Large intestine (tissue), 3 donors: Measurements from ENCODE around the gene DPY19L1. TPM values are rescaled to one million over a fixed set of nuclear protein-coding genes. Genes with fewer than 3 reads are reported as not detected.
"Not testable (repeated sequence)": the region's sequence is repeated elsewhere in the genome, so short reads cannot be mapped to it uniquely, and the experiment has no call there.

Experiments
- DNase-seq, 2 donors: peaks; one replicate each; pipeline versions ENCODE4 v3.0.0 to v3.0.0-alpha.2; 2013
- H3K27ac ChIP-seq: one replicate; pipeline ENCODE4 v1.5.1; 2013; ENCODE audit warnings: low read length
- H3K27me3 ChIP-seq: 2 replicates; pipeline ENCODE4 v1.6.1; 2013; ENCODE audit warnings: low read length; ENCODE audit not compliant: control insufficient read depth, insufficient read depth
- H3K36me3 ChIP-seq: 2 replicates; pipeline ENCODE4 v1.6.1; 2013; ENCODE audit warnings: low read length; ENCODE audit not compliant: control insufficient read depth, insufficient read depth
- H3K4me1 ChIP-seq: one replicate; pipeline ENCODE4 v1.6.1; 2013; ENCODE audit warnings: low read length; ENCODE audit not compliant: control insufficient read depth, insufficient read depth
- H3K4me3 ChIP-seq: one replicate; pipeline ENCODE4 v1.5.1; 2013; ENCODE audit warnings: low read length
- H3K9me3 ChIP-seq: one replicate; pipeline ENCODE4 v1.6.1; 2013; ENCODE audit warnings: mild to moderate bottlenecking, low read depth, low read length, moderate library complexity; ENCODE audit not compliant: control insufficient read depth
- WGBS: methylation state at CpG from one replicate; pipeline ENCODE4 v1.1.5; 2013; ENCODE audit warnings: low lambda C conversion rate; ENCODE audit not compliant: insufficient coverage; 5-methylcytosine and 5-hydroxymethylcytosine counted together
- polyA plus RNA-seq: library from polyadenylated mRNA; unstranded; fragments of 120-200 nt; gene quantifications from one replicate; pipeline ENCODE4 v1.2.1, GENCODE V29; 2013

DPY19L1 gene
- polyA plus RNA-seq, 1 donor = 11.3 TPM

DNA sequence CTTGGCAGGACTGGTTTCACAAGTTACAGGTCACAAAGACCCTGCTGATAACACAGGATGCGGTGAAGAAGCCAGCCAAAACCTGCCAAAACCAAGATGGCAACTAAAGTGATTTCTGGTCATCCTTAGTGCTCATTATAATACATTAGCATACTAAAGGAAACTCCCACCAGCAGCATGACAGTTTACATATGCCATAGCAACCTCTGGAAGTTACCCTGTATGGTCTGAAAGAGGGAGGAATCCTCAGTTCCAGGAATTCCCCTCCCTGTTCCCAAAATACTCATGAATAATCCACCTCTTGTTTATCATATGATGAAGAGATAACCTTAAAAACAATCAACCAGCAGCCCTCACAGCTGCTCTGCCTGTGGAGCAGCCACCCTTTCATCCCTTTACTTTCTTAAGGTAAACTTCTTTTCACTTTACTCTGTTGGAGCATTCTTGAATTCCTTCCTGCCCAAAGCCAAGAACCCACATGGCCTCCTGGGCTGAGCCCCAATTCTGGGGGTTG, 21.9 kb downstream of the DPY19L1 start:
- no peaks in the 10 kb centered on the region for H3K9me3 ChIP-seq
- H3K4me1 ChIP-seq = no peaks in the 10 kb centered on the region
- no peak overlapping the region for H3K4me3 ChIP-seq
- H3K27ac ChIP-seq = no peak overlapping the region
- H3K36me3 ChIP-seq = peaks cover 2% of the 10 kb centered on the region
- DNase-seq = no peak
- no CpG with 5 or more reads among the region's 1 CpG for WGBS
- H3K27me3 ChIP-seq = no peaks in the 10 kb centered on the region

DNA sequence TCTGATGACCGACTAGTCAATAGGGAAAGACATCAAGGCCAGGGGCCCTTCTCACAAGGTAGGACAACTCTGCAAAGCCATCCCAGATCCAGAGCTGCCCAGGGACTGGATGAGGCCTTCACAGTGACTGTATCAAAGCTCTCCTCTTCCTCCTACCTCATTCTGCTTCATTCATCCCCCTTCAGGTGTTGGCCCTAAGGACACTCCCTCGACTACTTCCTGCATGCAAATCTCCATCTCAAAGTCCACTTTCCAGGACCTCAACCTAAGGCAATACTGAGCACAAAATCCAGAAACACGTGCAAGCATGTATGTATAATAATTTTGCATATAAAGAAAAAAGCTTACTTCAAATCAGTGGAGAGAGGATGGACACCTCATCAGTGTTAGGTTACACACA, 25.1 kb downstream of the DPY19L1 start:
- Histone ChIP-seq H3K4me3 (no peak overlapping the region), H3K9me3 (no peaks in the 10 kb centered on the region), H3K36me3 (peaks cover 2% of the 10 kb centered on the region), H3K27me3 (no peaks in the 10 kb centered on the region), H3K4me1 (no peaks in the 10 kb centered on the region), H3K27ac (no peak overlapping the region)
- peak; percentile 12 to 69 for DNase-seq
- WGBS = 40% methylated on average over 1 of the region's 3 CpGs

GRCh38 chr7:35011085-35011484, 26.2 kb downstream of the DPY19L1 start:
- no CpG with 5 or more reads among the region's 3 CpGs for WGBS
- DNase-seq = no peak

GRCh38 chr7:35007768-35008167, 29.5 kb downstream of the DPY19L1 start:
- DNase-seq = no peak
- Histone ChIP-seq H3K36me3 (no peaks in the 10 kb centered on the region), H3K9me3 (no peaks in the 10 kb centered on the region), H3K27ac (no peak overlapping the region), H3K4me1 (peaks cover 9% of the 10 kb centered on the region), H3K27me3 (no peaks in the 10 kb centered on the region), H3K4me3 (no peak overlapping the region)

More at GRCh38 chr7:35011085-35011484, 26.2 kb downstream of the DPY19L1 start:
- Histone ChIP-seq H3K27me3 (no peaks in the 10 kb centered on the region), H3K4me3 (no peak overlapping the region), H3K36me3 (peaks cover 2% of the 10 kb centered on the region), H3K4me1 (no peaks in the 10 kb centered on the region), H3K9me3 (no peaks in the 10 kb centered on the region), H3K27ac (no peak overlapping the region)

GRCh38 chr7:35004531-35005095, 32.7 kb downstream of the DPY19L1 start:
- 80% methylated on average over 1 of the region's 1 CpG for WGBS
- peak overlapping the region; percentile 60 for H3K27ac ChIP-seq
- peaks cover 9% of the 10 kb centered on the region for H3K4me1 ChIP-seq
- no peak overlapping the region for H3K4me3 ChIP-seq
- H3K27me3 ChIP-seq = no peaks in the 10 kb centered on the region
- no peaks in the 10 kb centered on the region for H3K9me3 ChIP-seq
- no peaks in the 10 kb centered on the region for H3K36me3 ChIP-seq
- DNase-seq = no peak

DNA sequence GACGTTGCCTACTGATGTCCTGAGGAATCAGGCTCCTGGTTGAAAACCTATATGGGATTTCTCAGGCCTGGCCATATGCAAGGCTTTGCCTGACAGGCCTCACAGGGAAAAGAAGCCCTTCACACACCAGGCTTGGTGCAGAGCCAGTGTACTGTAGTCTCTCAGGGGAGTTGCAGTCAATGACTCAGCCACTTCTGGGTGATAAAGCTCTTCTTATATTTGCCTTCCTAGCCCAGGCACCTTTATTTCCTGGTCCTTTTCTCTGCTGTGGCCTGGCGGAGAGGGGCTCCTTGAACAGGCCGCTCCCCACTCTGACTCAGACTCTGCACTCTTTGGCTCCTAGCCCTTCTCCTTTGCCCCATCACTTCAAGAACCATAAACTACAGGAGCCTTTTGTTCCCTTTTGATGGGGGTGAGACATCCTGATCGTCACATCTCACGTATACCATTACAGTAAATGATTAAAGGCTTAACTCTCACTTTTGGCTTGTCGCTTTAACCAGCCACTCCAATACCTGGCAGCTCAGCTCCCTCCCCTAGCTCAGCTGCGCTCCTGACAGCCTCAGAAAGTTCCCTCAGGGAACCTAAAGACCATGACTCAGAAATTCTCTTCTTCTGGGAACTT, 33.5 kb downstream of the DPY19L1 start:
- H3K4me1 ChIP-seq = peaks cover 9% of the 10 kb centered on the region
- WGBS = no CpG with 5 or more reads among the region's 7 CpGs
- no peaks in the 10 kb centered on the region for H3K27me3 ChIP-seq
- DNase-seq = peak; percentile 79 to 92
- no peaks in the 10 kb centered on the region for H3K36me3 ChIP-seq
- no peak overlapping the region for H3K4me3 ChIP-seq
- H3K9me3 ChIP-seq = no peaks in the 10 kb centered on the region
- peak overlapping the region; percentile 60 for H3K27ac ChIP-seq

GRCh38 chr7:35003177-35003650, 34.1 kb downstream of the DPY19L1 start:
- WGBS = no CpG with 5 or more reads among the region's 1 CpG
- H3K4me1 ChIP-seq, H3K27me3 ChIP-seq, DNase-seq, H3K9me3 ChIP-seq, H3K36me3 ChIP-seq, H3K4me3 ChIP-seq: not testable (repeated sequence)
- H3K27ac ChIP-seq = peak overlapping the region; percentile 52

DNA sequence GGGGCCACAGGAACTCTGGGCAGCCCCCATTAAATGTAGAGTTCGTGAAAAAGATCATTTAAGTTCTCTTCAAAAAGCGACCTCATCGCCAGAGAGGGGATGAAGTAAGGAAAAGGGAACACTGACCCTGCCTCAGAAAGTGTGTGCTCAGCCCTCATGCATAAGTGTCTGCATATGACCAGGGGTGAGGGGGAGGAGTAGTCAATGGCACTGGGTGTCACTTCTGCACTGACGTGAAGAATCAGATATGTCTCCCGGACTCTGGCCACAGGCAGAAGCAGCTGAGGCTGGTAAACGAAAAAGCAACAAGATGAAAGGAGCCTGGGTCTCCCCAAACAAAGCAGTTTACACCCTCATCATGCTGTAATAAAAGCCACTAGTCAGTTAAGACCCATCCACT, 39.0 kb downstream of the DPY19L1 start:
- H3K27me3 ChIP-seq, DNase-seq, H3K27ac ChIP-seq, H3K4me1 ChIP-seq, H3K9me3 ChIP-seq, H3K4me3 ChIP-seq, H3K36me3 ChIP-seq: not testable (repeated sequence)
- WGBS = no CpG with 5 or more reads among the region's 6 CpGs

DNA sequence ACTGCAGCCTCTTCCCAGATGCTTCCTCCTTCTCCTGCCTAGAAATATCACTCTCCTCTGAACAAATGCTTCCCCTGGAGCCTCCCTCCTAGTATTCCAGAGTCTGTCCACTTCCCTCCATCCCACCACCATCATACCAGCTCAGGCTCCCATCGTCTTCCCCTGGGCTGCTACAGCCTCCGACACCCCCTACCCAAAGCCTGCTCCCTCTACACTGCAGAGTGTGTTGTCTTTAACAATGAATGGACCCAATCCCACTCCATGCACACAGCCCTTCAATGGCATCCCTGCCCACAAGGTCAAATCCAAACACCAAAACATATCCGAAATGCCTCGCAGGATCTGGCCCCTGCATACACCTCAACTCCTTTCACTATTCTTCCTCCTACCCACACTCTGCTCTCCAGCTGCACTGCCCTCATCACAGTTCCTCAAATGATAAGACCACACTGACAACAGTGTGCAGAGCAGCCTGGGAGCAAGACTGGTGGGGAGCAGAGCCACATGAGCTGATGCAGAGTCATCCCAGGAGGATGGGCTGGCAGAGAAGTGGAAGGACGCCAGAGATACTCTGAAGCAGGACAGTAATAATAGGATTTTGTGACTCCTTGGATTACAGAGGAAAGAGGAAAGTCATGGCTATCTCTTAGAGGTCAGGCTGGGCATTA, 40.7 kb downstream of the DPY19L1 start:
- WGBS = no CpG with 5 or more reads among the region's 5 CpGs
- not testable (repeated sequence) for H3K9me3 ChIP-seq, H3K4me3 ChIP-seq, H3K4me1 ChIP-seq, DNase-seq, H3K27me3 ChIP-seq, H3K36me3 ChIP-seq, H3K27ac ChIP-seq

- Histone ChIP-seq H3K9me3 (no peaks in the 10 kb centered on the region), H3K27ac (no peak overlapping the region), H3K4me3 (no peak overlapping the region), H3K4me1 (no peaks in the 10 kb centered on the region), H3K36me3 (no peaks in the 10 kb centered on the region), H3K27me3 (no peaks in the 10 kb centered on the region)
- 100% methylated on average over 1 of the region's 7 CpGs for WGBS
- no peak for DNase-seq
Measured at GRCh38 chr7:34995757-34996156, 41.5 kb downstream of the DPY19L1 start.
